ENCODE results near the gene LUC7L3. TPM values are rescaled to one million over a fixed set of nuclear protein-coding genes. Genes with fewer than 3 reads are reported as not detected.

LUC7L3 gene
- total and polyA plus RNA-seq, 2 of the 13 experiments (the other 11 are each of a cell fraction or from before 2014, with no cell fraction given): 108 to 120 TPM

GRCh38 chr17:50677851-50678375 lies 41.5 kb upstream of the LUC7L3 start:
- ATAC-seq (no peak), DNase-seq (ENCODE audit: low spot score) (no peak), FAIRE-seq (no peak)
- ChIA-PET POLR2A (interaction anchor here (1.3 to 21.3 kb wide), 3 partner anchors 9 to 45 kb away, joined by 5 to 839 read pairs (median 6); partner anchors contain the start of gene ABCC3), CTCF (ENCODE audit: low intra/inter-chr PET ratio, low total read pairs) (no interaction called here)
- Histone ChIP-seq H3K4me3 (replicated peaks in 1 of 3; ENCODE audit: insufficient read depth in 1 of 3, low read depth in 2 of 3, low read length in 3 of 3) (no peak overlapping the region), H3K4me2 (ENCODE audit: low read depth, low read length) (no peak overlapping the region), H2AFZ (ENCODE audit: low read length) (no peak overlapping the region), H3K27ac (ENCODE audit: extremely low read length, insufficient read depth, low read length) (no peak overlapping the region), H3K27me3 (ENCODE audit: control insufficient read depth in 1 of 2, insufficient read depth in 2 of 2, low read length in 2 of 2) (no peaks in the 10 kb centered on the region), H4K20me1 (ENCODE audit: insufficient read depth, low read length) (no peaks in the 10 kb centered on the region), H3K9me3 (ENCODE audit: low read length) (no peaks in the 10 kb centered on the region), H3K79me2 (ENCODE audit: insufficient read depth, low read length) (no peaks in the 10 kb centered on the region), H3K36me3 (replicated peaks in 1 of 2; ENCODE audit: control insufficient read depth in 1 of 2, insufficient read depth in 2 of 2, low read length in 2 of 2) (no peaks in the 10 kb centered on the region), H3K9ac (ENCODE audit: insufficient read depth, low read depth, low read length) (no peak overlapping the region), H3K4me1 (ENCODE audit: insufficient read depth, low read length) (peaks cover 57% of the 10 kb centered on the region)
- intact Hi-C loops (cut with micrococcal nuclease; ENCODE audit: unreplicated experiment): loop anchor here (2.0 kb wide), 1 partner anchor 17 kb away; no protein-coding TSS in a partner anchor
- in situ Hi-C loops (cut with HindIII; ENCODE audit: extremely low pct_ligation_motif_present, low pct_unique_long_range_greater_than_20kb): no loop called here
- 98% methylated on average over 12 of the region's 12 CpGs for WGBS (ENCODE audit: low lambda C conversion rate)
- no TSS peak for BruUV-seq (replicated peaks)
- TF ChIP-seq ZNF746 (CRISPR knock-in tag; IDR thresholded peaks at IDR 0.05): no peak
- TF ChIP-seq PATZ1 (CRISPR knock-in tag; IDR thresholded peaks at IDR 0.05): no peak
- no peak for TF ChIP-seq PPARG (CRISPR knock-in tag; conservative IDR thresholded peaks at IDR 0.05)
- TF ChIP-seq KLF13 (CRISPR knock-in tag; IDR thresholded peaks at IDR 0.05): no peak
- TF ChIP-seq ZNF570 (CRISPR knock-in tag; IDR thresholded peaks at IDR 0.05; ENCODE audit: borderline replicate concordance): no peak
- no peak for TF ChIP-seq CC2D1A (CRISPR knock-in tag; IDR thresholded peaks at IDR 0.05)
- no peak for TF ChIP-seq KIAA2018 (CRISPR knock-in tag; IDR thresholded peaks at IDR 0.05; ENCODE audit: borderline replicate concordance)
- no peak for TF ChIP-seq CCDC6 (CRISPR knock-in tag; IDR thresholded peaks at IDR 0.05)
- no peak for TF ChIP-seq MEIS2 (CRISPR knock-in tag; IDR thresholded peaks at IDR 0.05)
- no peak for TF ChIP-seq BHLHE40 (IDR thresholded peaks at IDR 0.05; ENCODE audit: low read length)
- no peak for TF ChIP-seq AHR (CRISPR knock-in tag; IDR thresholded peaks at IDR 0.05)
- no peak for TF ChIP-seq JARID2 (CRISPR knock-in tag; IDR thresholded peaks at IDR 0.05; ENCODE audit: insufficient replicate concordance)
- no peak for TF ChIP-seq HNRNPL (IDR thresholded peaks at IDR 0.05; ENCODE audit: low read depth, low read length)
- TF ChIP-seq ZNF775 (CRISPR knock-in tag; IDR thresholded peaks at IDR 0.05; ENCODE audit: borderline replicate concordance): no peak
